Stimulated activated CD4-positive, alpha-beta T cell treated with anti-CD3 and anti-CD28 coated beads, Interleukin-15, amount 100 ng/mL, for 24 hours (primary cell): ENCODE measurements around the gene DDX47.
"Not testable (repeated sequence)": the region's sequence is repeated elsewhere in the genome, so short reads cannot be mapped to it uniquely, and the experiment has no call there.

ENCODE experiments used
- DNase-seq: peaks from one replicate; pipeline ENCODE4 v3.0.0-alpha.2; 2020

The DDX47 gene

DNA sequence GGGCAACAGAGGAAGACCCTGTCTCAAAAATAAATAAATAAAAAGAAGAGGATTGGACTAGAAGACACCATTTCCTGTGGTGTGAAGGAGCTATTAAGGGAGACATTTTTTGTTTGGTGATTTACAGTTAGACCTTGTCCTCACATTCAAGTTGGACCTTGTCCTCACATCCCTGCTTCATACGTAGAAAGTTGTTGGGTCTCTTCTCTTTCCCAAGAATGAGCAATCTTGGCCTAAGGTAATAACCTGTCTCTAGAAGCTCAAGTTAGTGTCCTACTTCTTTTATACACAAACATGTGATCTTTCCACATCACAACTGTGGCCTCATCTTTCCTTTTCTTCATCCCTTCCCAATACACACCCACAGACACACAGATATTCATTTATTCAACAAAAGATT is 14.7 kb upstream of the DDX47 start:
- no peak for DNase-seq

DNA sequence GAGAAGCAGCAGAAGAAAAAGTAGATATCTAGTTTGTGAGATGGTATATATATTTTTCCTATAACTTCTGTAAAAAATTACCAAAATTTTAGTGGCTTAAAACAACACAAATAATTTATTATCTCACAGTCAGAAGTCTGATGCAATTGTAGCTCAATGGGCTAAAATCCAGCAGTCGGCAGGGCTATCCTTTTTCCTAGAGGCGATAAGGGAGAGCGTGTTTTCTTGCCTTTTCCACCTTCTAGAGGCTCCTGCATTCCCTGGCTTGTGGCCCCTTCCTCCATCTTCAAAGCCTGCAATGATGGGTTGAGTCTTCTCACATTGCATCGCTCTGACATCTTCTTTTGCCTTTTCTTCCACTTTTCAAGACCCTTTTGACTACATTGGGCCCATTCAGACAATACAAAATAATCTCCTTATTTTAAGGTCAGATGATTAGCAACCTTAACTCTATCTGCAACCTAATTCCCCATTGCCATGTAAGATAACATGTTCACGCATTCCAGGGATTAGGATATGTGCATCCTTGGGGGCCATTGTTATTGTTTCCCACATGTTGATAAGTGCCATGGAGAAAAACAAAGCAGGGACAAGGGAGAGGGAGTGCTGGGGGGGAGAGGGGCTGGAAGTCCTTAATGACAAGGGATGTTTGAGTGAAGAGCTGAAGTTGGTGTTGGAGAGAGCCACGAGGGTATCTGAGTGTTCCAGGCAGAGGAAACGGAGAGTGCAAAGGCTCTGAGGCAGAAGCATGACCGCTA is 13.8 kb upstream of the DDX47 start:
- no peak for DNase-seq

DNA sequence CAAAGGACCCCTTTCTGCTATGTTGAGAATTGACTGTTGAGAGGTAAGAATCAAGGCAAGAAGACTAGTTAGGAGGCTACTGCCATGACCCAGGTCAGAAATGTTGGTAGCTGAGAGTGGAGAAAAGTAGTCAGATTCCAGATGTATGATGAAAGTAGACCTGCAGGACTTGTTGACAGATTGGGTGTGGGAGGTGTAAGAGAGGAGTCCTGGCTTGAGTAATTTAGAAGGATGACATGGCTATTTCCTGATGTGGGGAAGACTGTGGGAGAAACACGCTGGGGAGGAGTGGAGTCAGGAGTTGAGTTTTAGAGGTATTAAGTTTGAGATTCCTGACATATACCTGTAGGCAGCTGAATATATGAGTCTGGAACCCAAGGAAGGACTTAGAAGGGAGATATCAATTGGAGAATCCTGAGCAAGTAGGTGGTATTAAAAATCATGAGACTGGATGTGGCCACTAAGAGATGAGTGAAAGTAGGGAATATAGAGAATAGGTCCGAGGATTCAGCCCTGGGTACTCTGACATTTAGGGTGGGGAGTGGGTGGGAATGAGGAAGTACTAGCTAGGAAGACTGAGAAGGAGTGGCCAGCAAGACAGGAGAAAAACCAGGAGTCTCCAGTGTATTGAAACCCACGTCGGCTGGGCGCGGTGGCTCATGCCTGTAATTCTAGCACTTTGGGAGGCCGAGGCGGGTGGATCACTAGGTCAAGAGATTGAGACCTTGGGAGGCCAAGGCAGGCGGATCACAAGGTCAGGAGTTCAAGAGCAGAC is 12.6 kb upstream of the DDX47 start:
- no peak for DNase-seq

GRCh38 chr12:12801656-12802055 is 11.5 kb upstream of the DDX47 start:
- not testable (repeated sequence) for DNase-seq

GRCh38 chr12:12803186-12803585 is 10.0 kb upstream of the DDX47 start:
- DNase-seq, result peak; percentile 50

GRCh38 chr12:12804011-12804410 is 9.1 kb upstream of the DDX47 start:
- no peak for DNase-seq

GRCh38 chr12:12804432-12804886 is 8.7 kb upstream of the DDX47 start:
- no peak for DNase-seq

- no peak for DNase-seq
Observed at GRCh38 chr12:12806784-12807516, 6.2 kb upstream of the DDX47 start.

- not testable (repeated sequence) for DNase-seq
Observed at GRCh38 chr12:12807517-12807903, 5.6 kb upstream of the DDX47 start.

DNA sequence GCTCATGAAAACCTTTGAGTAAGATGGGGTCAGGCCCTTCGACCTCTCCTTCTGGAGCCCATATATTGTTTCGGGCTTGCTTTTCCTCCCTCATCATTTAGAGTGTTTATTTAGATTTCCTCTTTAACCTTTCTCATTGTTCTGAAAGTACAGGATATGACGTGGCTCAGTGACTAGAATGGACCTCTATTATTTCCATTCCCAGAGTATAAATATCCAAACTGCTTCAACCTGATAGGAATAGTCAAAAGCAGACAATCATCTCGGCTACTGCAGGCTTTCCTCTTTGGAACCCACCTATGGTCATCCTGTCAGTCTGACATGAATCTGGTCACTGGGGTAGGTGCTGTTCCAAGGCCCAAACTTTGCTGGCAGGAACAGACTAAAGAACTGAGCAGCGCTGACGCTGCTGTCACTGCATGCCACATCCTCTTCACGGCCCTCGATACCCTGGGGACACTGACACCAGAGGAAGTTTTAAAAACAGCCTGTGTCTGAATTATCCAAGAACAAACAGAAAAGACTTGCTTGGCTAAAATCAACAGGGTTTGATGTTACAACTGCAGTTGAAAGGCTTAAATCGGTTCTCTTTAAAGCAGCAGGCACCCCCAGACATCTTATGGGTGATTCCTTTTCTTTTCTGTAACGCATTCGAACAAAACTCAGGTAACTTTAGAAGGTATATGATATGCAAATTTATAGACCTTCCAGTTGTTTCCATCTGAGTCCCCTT is 5.0 kb upstream of the DDX47 start:
- peak; percentile 54 for DNase-seq

- DNase-seq, result no peak
Observed at GRCh38 chr12:12810553-12811021, 2.6 kb upstream of the DDX47 start.

DNA sequence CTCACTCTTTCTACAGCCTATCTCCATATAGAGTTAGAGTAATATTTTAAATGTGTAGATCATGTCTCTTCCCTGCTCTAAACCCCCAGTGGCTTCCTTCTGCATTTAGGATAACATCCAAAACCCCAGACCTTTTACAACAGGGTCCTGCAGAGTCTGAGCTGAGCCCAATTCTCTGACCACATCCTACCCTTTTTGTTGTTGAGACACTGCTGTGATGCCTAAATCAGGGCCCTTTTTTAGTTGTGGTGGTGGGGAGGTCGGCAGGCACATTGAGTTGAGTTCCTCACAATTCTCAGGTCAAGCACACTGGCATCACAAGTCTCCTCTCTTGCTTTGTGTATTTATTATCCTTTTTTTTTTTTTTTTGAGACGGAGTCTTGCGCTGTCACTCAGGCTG is 1.8 kb upstream of the DDX47 start:
- DNase-seq, result no peak

DNA sequence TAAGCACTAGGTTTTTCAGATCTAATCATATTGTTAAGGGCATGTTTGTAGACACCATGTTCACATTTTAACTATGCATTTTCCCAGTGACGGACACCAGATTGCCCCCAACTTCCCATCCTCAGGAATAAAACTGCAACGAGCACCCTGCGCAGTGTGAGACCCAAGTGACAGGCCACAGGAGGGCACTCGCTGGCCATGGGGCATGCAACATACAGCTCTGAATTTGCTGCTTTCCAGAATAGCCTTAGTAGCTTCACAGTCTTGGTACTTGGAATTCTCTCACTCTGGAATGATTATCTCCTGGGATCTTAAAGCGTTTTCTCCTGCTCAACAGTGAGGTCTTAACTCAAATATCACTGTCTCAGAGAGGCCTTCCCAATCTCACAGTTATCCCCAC is 972 bp upstream of the DDX47 start:
- no peak for DNase-seq

- no peak for DNase-seq
Observed at GRCh38 chr12:12812618-12813119, 477 bp upstream of the DDX47 start.

DNA sequence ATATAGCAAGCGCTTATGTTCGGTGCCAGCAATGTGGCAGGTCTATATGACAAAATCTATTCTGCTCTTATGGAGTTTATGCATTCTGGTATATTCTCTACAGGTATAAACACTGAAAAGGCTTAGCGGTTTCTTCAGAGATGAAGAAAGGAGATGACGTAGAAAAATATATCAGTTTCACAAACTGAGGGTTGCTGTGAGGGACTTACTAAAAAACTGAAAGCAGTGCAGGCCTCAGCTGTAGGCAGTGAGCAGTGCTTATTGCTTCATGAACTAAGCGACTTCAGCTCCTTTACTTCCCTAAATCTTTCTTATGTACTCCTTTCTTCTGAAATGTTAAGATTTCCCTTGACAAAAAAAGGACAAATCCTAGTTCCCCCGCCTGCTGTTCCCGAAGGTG is 4.5 kb downstream of the DDX47 start:
- no peak for DNase-seq

GRCh38 chr12:12818701-12819100 is 5.6 kb downstream of the DDX47 start:
- no peak for DNase-seq

DNA sequence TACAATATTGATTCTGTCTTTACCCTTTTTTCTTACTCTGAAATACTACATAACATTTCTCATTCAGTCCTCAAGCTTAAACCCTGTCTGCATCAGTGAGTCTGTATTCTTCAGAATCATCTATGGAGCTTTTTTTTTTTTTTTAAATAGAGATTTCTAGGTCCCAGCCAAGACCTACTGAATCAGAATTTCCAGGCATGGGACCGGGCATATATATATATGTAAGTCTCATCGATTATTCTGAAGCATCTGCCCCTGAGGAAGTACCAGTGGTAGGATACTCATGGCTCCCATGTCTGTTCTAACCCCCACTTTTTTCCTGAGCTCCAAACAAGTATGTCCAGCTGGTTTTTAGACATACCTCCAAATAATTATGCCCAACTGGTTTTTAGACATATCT is 6.1 kb downstream of the DDX47 start:
- no peak for DNase-seq

GRCh38 chr12:12819752-12820311 is 6.7 kb downstream of the DDX47 start:
- DNase-seq, result no peak

GRCh38 chr12:12820376-12820775 is 7.2 kb downstream of the DDX47 start:
- DNase-seq, result not testable (repeated sequence)

GRCh38 chr12:12821975-12822374 is 8.8 kb downstream of the DDX47 start:
- DNase-seq, result no peak

- DNase-seq, result no peak
Observed at GRCh38 chr12:12822886-12823285, 9.7 kb downstream of the DDX47 start.

- DNase-seq, result no peak
Observed at GRCh38 chr12:12823300-12823699, 10.2 kb downstream of the DDX47 start.
